Suprapubic skin (tissue), 4 donors: ENCODE data around the gene SH3BP4. TPM values are rescaled to one million over a fixed set of nuclear protein-coding genes. Genes with fewer than 3 reads are reported as not detected.

Experiments
- DNase-seq, 2 donors: peaks; one replicate each; pipeline ENCODE4 v3.0.0-alpha.2; 2019; ENCODE audit warnings: low spot score in 2 of 2
- H3K27ac ChIP-seq: fragments of 200-600 bp; sonication (generic); one replicate; pipeline ENCODE4 v1.5.1; 2019
- H3K27me3 ChIP-seq: fragments of 200-600 bp; sonication (generic); one replicate; pipeline ENCODE4 v1.5.1; 2019
- H3K36me3 ChIP-seq: fragments of 200-600 bp; sonication (generic); one replicate; pipeline ENCODE4 v1.5.1; 2019
- H3K4me1 ChIP-seq: fragments of 200-600 bp; sonication (generic); one replicate; pipeline ENCODE4 v1.5.1; 2019
- H3K4me3 ChIP-seq: fragments of 200-600 bp; sonication (generic); one replicate; pipeline ENCODE4 v1.5.1; 2019; ENCODE audit warnings: mild to moderate bottlenecking
- H3K9me3 ChIP-seq: fragments of 200-600 bp; sonication (generic); one replicate; pipeline ENCODE4 v1.5.1; 2019
- EP300 ChIP-seq: sonication (generic); formaldehyde crosslinking; IDR thresholded peaks from one replicate; pipeline ENCODE4 v1.6.1; 2017; ENCODE audit warnings: antibody characterized with exemption
- POLR2A ChIP-seq, 2 donors: fragments of 450-650 bp; IDR thresholded peaks; one replicate each; pipeline ENCODE4 v1.6.1; 2017; ENCODE audit warnings: antibody characterized with exemption in 2 of 2, mild to moderate bottlenecking in 2 of 2, moderate library complexity in 2 of 2
- POLR2AphosphoS5 ChIP-seq, 3 donors: sonication (generic); formaldehyde crosslinking; IDR thresholded peaks; one replicate each; pipeline ENCODE4 v1.6.1; 2017; ENCODE audit warnings: antibody characterized with exemption in 3 of 3
- WGBS: methylation state at CpG from one replicate; pipeline ENCODE4 v1.1.5; 2018; 5-methylcytosine and 5-hydroxymethylcytosine counted together
- total RNA-seq, 4 donors: library from RNA; depleted of rRNA; stranded (reverse); fragments of >200 nt; gene quantifications; one replicate each; pipeline ENCODE4 v1.1.0, GENCODE V29; 2016
- TF ChIP-seq, protein P1 (sequence below), 2 donors: fragments of 200-600 bp in 1 of 2; fragments of 450-650 bp in 1 of 2; sonication (generic) in 1 of 2; IDR thresholded peaks; one replicate each; pipeline ENCODE4 v1.5.1; 2016 to 2019; ENCODE audit warnings: antibody characterized with exemption in 2 of 2, mild to moderate bottlenecking in 1 of 2, moderate library complexity in 1 of 2

SH3BP4 gene
- total RNA-seq, 4 donors from 2014 or later: 38.6 to 82.6 (median 58.6) TPM

GRCh38 chr2:235052514-235053354, 100.9 kb downstream of the SH3BP4 start:
- WGBS: 88% methylated on average over 14 of the region's 25 CpGs
- Histone ChIP-seq H3K9me3 (no peaks in the 10 kb centered on the region), H3K4me3 (no peak overlapping the region), H3K4me1 (peaks cover 32% of the 10 kb centered on the region), H3K27ac (peak overlapping the region; percentile 66), H3K36me3 (peaks cover 28% of the 10 kb centered on the region), H3K27me3 (no peaks in the 10 kb centered on the region)
- peak in 1 of 2 donors; percentile 68 for DNase-seq
- TF ChIP-seq, protein P1, sequence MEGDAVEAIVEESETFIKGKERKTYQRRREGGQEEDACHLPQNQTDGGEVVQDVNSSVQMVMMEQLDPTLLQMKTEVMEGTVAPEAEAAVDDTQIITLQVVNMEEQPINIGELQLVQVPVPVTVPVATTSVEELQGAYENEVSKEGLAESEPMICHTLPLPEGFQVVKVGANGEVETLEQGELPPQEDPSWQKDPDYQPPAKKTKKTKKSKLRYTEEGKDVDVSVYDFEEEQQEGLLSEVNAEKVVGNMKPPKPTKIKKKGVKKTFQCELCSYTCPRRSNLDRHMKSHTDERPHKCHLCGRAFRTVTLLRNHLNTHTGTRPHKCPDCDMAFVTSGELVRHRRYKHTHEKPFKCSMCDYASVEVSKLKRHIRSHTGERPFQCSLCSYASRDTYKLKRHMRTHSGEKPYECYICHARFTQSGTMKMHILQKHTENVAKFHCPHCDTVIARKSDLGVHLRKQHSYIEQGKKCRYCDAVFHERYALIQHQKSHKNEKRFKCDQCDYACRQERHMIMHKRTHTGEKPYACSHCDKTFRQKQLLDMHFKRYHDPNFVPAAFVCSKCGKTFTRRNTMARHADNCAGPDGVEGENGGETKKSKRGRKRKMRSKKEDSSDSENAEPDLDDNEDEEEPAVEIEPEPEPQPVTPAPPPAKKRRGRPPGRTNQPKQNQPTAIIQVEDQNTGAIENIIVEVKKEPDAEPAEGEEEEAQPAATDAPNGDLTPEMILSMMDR (IDR thresholded peaks at IDR 0.05): no peak
- TF ChIP-seq EP300 (no peak), POLR2AphosphoS5 (IDR thresholded peaks at IDR 0.05) (no peak), POLR2A (IDR thresholded peaks at IDR 0.05) (no peak)

DNA sequence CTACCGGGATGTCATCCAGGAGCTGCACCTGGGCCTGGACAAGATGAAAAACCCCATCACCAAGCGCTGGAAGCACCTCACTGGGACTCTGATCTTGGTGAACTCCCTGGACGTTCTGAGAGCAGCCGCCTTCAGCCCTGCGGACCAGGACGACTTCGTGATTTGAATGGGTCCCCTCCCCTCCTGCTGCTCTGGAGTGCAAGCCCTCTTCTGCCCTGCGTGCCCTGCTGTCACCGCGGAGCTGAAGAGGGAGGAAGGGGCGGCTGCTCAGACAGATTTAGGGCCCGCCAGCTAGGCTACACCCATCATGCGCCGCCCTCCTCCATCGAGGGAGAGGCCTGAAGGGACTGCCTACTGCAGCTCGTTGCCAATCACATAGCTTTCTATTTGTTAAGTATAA, 101.8 kb downstream of the SH3BP4 start:
- Histone ChIP-seq H3K4me3 (no peak overlapping the region), H3K4me1 (peaks cover 23% of the 10 kb centered on the region), H3K36me3 (peaks cover 28% of the 10 kb centered on the region), H3K9me3 (no peaks in the 10 kb centered on the region), H3K27me3 (no peaks in the 10 kb centered on the region), H3K27ac (peak overlapping the region; percentile 41)
- WGBS: 84% methylated on average over 16 of the region's 16 CpGs
- TF ChIP-seq POLR2AphosphoS5 (IDR thresholded peaks at IDR 0.05) (no peak), POLR2A (IDR thresholded peaks at IDR 0.05) (no peak), EP300 (no peak)
- TF ChIP-seq, protein P1 (IDR thresholded peaks at IDR 0.05): no peak
- no peak for DNase-seq

DNA sequence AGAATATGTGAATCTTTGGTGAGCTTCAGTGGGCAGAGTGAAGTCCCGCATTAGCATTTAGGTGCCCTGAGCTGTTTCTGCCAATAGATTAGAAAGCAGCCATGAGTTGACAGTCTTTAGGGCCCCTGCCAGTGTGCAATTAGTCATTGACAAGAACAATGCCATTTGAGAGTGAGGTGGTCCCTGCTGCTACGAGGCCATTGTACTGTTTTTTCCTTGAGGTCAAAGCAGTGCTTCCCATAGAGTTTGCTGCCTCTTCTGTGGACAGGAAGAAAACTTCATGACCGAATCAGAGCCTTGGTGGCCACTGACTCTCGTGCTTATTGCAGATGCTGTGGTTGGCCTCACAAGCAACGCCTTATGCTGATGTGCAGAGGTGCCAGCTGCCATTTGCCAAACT, 102.7 kb downstream of the SH3BP4 start:
- no peak overlapping the region for H3K27ac ChIP-seq
- WGBS: 77% methylated on average over 5 of the region's 5 CpGs
- H3K27me3 ChIP-seq: no peaks in the 10 kb centered on the region
- H3K4me1 ChIP-seq: peaks cover 17% of the 10 kb centered on the region
- H3K36me3 ChIP-seq: peaks cover 28% of the 10 kb centered on the region
- no peaks in the 10 kb centered on the region for H3K9me3 ChIP-seq
- no peak overlapping the region for H3K4me3 ChIP-seq
- no peak for DNase-seq
- TF ChIP-seq POLR2AphosphoS5 (IDR thresholded peaks at IDR 0.05) (no peak), POLR2A (IDR thresholded peaks at IDR 0.05) (no peak), EP300 (no peak)
- TF ChIP-seq, protein P1 (IDR thresholded peaks at IDR 0.05): no peak

DNA sequence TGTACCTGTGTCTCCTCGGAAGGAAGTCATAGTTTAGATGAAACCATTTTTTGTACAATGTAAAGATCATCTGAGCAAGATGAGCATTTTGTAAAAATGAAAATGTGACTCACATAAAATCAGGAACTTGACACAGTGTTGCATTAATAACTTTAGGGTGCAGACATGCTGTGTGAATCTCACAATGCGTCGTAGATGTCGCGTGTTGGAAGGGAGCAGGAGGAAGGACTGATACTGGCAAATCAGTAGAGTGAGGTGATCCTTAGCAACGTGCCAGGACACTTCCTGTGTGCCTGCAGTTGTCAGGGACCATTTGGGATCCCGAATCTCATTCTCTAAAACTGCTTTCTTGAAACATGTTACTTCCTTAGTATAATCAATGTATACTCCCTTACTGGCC, 103.1 kb downstream of the SH3BP4 start:
- Histone ChIP-seq H3K4me3 (no peak overlapping the region), H3K27me3 (no peaks in the 10 kb centered on the region), H3K9me3 (no peaks in the 10 kb centered on the region), H3K27ac (no peak overlapping the region), H3K36me3 (peaks cover 28% of the 10 kb centered on the region), H3K4me1 (peaks cover 17% of the 10 kb centered on the region)
- TF ChIP-seq POLR2A (IDR thresholded peaks at IDR 0.05) (no peak), POLR2AphosphoS5 (IDR thresholded peaks at IDR 0.05) (no peak), EP300 (no peak)
- TF ChIP-seq, protein P1 (IDR thresholded peaks at IDR 0.05): no peak
- WGBS: 84% methylated on average over 7 of the region's 7 CpGs
- no peak for DNase-seq

- H3K9me3 ChIP-seq: no peaks in the 10 kb centered on the region
- TF ChIP-seq EP300: no peak
- TF ChIP-seq, protein P1 (IDR thresholded peaks at IDR 0.05): peak in 1 of 2 donors; percentile 39
- no peak for DNase-seq
- no peak overlapping the region for H3K27ac ChIP-seq
- H3K4me1 ChIP-seq: peaks cover 10% of the 10 kb centered on the region
- no peak overlapping the region for H3K4me3 ChIP-seq
- 78% methylated on average over 12 of the region's 12 CpGs for WGBS
- H3K36me3 ChIP-seq: peaks cover 28% of the 10 kb centered on the region
- H3K27me3 ChIP-seq: no peaks in the 10 kb centered on the region
These were observed 104.2 kb downstream of the SH3BP4 start for GRCh38 chr2:235055891-235056516.
